Mesendoderm (in vitro differentiated cells): ENCODE measurements around the gene MTO1.
"Not testable (repeated sequence)": the region's sequence is repeated elsewhere in the genome, so short reads cannot be mapped to it uniquely, and the experiment has no call there.

ENCODE experiments used
- DNase-seq: peaks from one replicate; pipeline ENCODE4 v3.0.0; 2013
- H2AK5ac ChIP-seq: 2 replicates; pipeline ENCODE4 v1.6.1; 2013; ENCODE audit warnings: low read length, inconsistent platforms
- H2BK120ac ChIP-seq: 2 replicates; pipeline ENCODE4 v1.6.1; 2013; ENCODE audit warnings: low read depth, mild to moderate bottlenecking, low read length, moderate library complexity, mixed read lengths
- H2BK15ac ChIP-seq: replicated peaks from 2 replicates; pipeline ENCODE4 v1.6.1; 2013; ENCODE audit warnings: low read depth, mild to moderate bottlenecking, moderate library complexity
- H2BK5ac ChIP-seq: 2 replicates; pipeline ENCODE4 v1.6.1; 2013; ENCODE audit warnings: low read length, inconsistent platforms
- H3K18ac ChIP-seq: 2 replicates; pipeline ENCODE4 v1.6.1; 2013; ENCODE audit warnings: mild to moderate bottlenecking, low read length, mixed read lengths
- H3K23ac ChIP-seq: one replicate; pipeline ENCODE4 v1.6.1; 2013; ENCODE audit warnings: low read length
- H3K27ac ChIP-seq: 2 replicates; pipeline ENCODE4 v1.5.1; 2013; ENCODE audit warnings: low read depth, mild to moderate bottlenecking, inconsistent platforms, low read length, moderate library complexity
- H3K27me3 ChIP-seq: 2 replicates; pipeline ENCODE4 v1.6.1; 2013; ENCODE audit warnings: low read length, control low read depth, mild to moderate bottlenecking, inconsistent platforms; ENCODE audit not compliant: insufficient read depth, poor library complexity
- H3K36me3 ChIP-seq: 2 replicates; pipeline ENCODE4 v1.6.1; 2013; ENCODE audit warnings: low read length, inconsistent platforms; ENCODE audit not compliant: control insufficient read depth, insufficient read depth
- H3K4ac ChIP-seq: one replicate; pipeline ENCODE4 v1.6.1; 2013; ENCODE audit warnings: low read depth, mild to moderate bottlenecking, low read length, moderate library complexity
- H3K4me1 ChIP-seq: 2 replicates; pipeline ENCODE4 v1.6.1; 2013; ENCODE audit warnings: low read depth, low read length, inconsistent platforms; ENCODE audit not compliant: control insufficient read depth
- H3K4me2 ChIP-seq: 2 replicates; pipeline ENCODE4 v1.6.1; 2013; ENCODE audit warnings: low read length
- H3K4me3 ChIP-seq: 2 replicates; pipeline ENCODE4 v1.5.1; 2013; ENCODE audit warnings: mild to moderate bottlenecking, low read length
- H3K56ac ChIP-seq: one replicate; pipeline ENCODE4 v1.6.1; 2013; ENCODE audit warnings: low read length
- H3K79me1 ChIP-seq: 2 replicates; pipeline ENCODE4 v1.6.1; 2013; ENCODE audit warnings: low read length, inconsistent platforms
- H3K79me2 ChIP-seq: 2 replicates; pipeline ENCODE4 v1.6.1; 2013; ENCODE audit warnings: mild to moderate bottlenecking, low read length; ENCODE audit not compliant: control insufficient read depth, insufficient read depth
- H3K9ac ChIP-seq: 2 replicates; pipeline ENCODE4 v1.6.1; 2013; ENCODE audit warnings: low read length, inconsistent platforms
- H4K5ac ChIP-seq: one replicate; pipeline ENCODE4 v1.6.1; 2013; ENCODE audit warnings: low read length
- H4K8ac ChIP-seq: one replicate; pipeline ENCODE4 v1.6.1; 2013; ENCODE audit warnings: low read depth, mild to moderate bottlenecking, control low read depth, low read length, moderate library complexity
- WGBS: extraction: QIAGEN DNeasy Blood & Tissue Kit; methylation state at CpG from one replicate; pipeline ENCODE4 v1.1.7; 2013; ENCODE audit warnings: low lambda C conversion rate, missing lambda C conversion rate; ENCODE audit not compliant: insufficient coverage; ENCODE audit errors: extremely low coverage; 5-methylcytosine and 5-hydroxymethylcytosine counted together

MTO1 gene

DNA sequence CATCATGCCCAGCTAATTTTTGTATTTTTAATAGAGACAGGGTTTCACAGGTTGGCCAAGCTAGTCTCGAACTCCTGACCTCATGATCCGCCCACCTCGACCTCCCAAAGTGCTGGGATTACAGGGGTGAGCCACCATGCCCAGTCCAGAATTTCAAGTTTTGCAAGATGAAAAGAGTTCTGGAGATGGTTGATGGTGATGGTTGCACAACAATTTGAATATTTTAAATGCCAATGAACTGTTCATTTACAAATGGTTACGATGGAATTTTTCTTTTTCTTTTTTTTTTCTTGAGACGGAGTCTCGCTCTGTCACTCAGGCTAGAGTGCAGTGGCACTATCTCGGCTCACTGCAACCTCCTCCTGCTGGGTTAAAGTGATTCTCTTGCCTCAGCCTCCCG, 44.2 kb downstream of the MTO1 start:
- not testable (repeated sequence) for H3K4me3 ChIP-seq, H3K23ac ChIP-seq, H3K18ac ChIP-seq, H3K27me3 ChIP-seq, H3K9ac ChIP-seq, H2BK5ac ChIP-seq, H4K8ac ChIP-seq, H3K4me1 ChIP-seq, H2BK15ac ChIP-seq, H3K36me3 ChIP-seq, H2BK120ac ChIP-seq, H3K79me1 ChIP-seq, H3K56ac ChIP-seq, H3K27ac ChIP-seq, H3K4me2 ChIP-seq, H3K4ac ChIP-seq, H4K5ac ChIP-seq, H3K79me2 ChIP-seq, DNase-seq, H2AK5ac ChIP-seq
- WGBS, result no CpG with 5 or more reads among the region's 8 CpGs

DNA sequence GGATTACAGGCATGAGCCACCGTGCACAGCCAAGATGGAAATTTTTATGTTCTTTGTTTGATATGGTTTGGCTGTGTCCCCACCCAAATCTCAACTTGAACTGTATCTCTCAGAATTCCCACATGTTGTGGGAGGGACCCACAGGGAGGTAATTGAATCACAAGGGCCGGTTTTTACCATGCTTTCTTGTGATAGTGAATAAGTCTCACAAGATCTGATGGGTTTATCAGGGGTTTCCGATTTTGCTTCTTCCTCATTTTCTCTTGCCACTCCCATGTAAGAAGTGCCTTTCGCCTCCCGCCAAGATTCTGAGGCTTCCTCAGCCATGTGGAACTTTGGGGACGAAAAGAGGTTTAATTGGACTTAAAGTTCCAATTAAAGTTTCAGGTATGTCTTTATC, 44.7 kb downstream of the MTO1 start:
- no peaks in the 10 kb centered on the region for H3K27me3 ChIP-seq
- H3K79me2 ChIP-seq, result no peaks in the 10 kb centered on the region
- H3K23ac ChIP-seq, result no peak overlapping the region
- no peak overlapping the region for H3K27ac ChIP-seq
- no peak overlapping the region for H3K4me2 ChIP-seq
- H3K36me3 ChIP-seq, result no peaks in the 10 kb centered on the region
- no peak overlapping the region for H3K4ac ChIP-seq
- WGBS, result no CpG with 5 or more reads among the region's 6 CpGs
- H3K4me1 ChIP-seq, result no peaks in the 10 kb centered on the region
- H2BK15ac ChIP-seq, result no peak overlapping the region
- no peak overlapping the region for H4K5ac ChIP-seq
- H3K18ac ChIP-seq, result no peak overlapping the region
- H3K56ac ChIP-seq, result no peak overlapping the region
- H3K9ac ChIP-seq, result no peak overlapping the region
- no peak overlapping the region for H3K4me3 ChIP-seq
- no peak overlapping the region for H2BK120ac ChIP-seq
- no peak overlapping the region for H2BK5ac ChIP-seq
- H2AK5ac ChIP-seq, result no peak overlapping the region
- no peaks in the 10 kb centered on the region for H3K79me1 ChIP-seq
- H4K8ac ChIP-seq, result no peak overlapping the region
- no peak for DNase-seq

DNA sequence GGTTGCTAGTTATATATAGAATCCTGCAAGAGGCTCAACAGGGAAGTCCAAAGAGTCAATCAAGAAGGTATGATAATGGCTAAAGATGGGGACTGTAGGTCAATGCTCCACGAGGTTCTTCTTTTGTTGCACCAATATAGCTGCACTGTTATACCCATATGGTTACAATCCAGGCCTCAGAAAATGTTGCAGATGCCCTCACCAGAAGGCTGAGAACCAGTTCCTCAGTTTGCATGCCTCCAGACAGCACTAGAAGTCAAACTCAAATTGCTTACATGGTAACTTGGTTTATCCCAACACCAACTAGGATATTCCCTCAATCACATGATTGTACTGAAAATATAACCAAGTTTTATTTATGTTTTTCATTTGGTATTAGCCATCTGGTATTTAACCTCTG, 47.2 kb downstream of the MTO1 start:
- no peak overlapping the region for H2AK5ac ChIP-seq
- no peak overlapping the region for H2BK5ac ChIP-seq
- H3K27ac ChIP-seq, result no peak overlapping the region
- DNase-seq, result no peak
- no peak overlapping the region for H2BK15ac ChIP-seq
- H4K8ac ChIP-seq, result no peak overlapping the region
- H3K4me2 ChIP-seq, result no peak overlapping the region
- H3K4me1 ChIP-seq, result no peaks in the 10 kb centered on the region
- WGBS, result no CpG with 5 or more reads among the region's 1 CpG
- H3K79me1 ChIP-seq, result no peaks in the 10 kb centered on the region
- no peaks in the 10 kb centered on the region for H3K79me2 ChIP-seq
- H3K4me3 ChIP-seq, result no peak overlapping the region
- no peak overlapping the region for H2BK120ac ChIP-seq
- no peak overlapping the region for H4K5ac ChIP-seq
- no peak overlapping the region for H3K4ac ChIP-seq
- no peak overlapping the region for H3K18ac ChIP-seq
- no peak overlapping the region for H3K9ac ChIP-seq
- H3K27me3 ChIP-seq, result no peaks in the 10 kb centered on the region
- H3K56ac ChIP-seq, result no peak overlapping the region
- no peak overlapping the region for H3K23ac ChIP-seq
- no peaks in the 10 kb centered on the region for H3K36me3 ChIP-seq

DNA sequence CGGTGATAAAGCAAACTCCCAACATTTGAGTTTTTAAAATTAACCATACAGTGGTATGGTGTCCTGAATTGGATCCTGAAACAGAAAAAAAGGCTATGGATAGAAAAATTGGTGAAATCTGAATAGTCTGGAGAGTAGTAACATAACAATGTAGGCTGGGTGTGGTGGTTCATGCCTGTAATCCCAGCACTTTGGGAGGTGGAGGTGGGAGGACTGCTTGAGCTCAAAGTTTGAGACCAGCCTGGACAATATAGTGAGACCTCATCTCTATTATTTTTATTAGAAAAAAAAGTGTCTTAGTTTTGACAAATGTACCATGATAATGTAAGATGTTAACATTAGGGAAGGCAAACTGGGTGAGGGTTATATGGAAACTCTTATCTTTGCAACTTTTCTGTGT, 48.3 kb downstream of the MTO1 start:
- Histone ChIP-seq H3K4me1 (no peaks in the 10 kb centered on the region), H3K56ac (no peak overlapping the region), H3K27ac (no peak overlapping the region), H3K79me2 (no peaks in the 10 kb centered on the region), H3K4me3 (no peak overlapping the region), H2BK5ac (no peak overlapping the region), H2BK120ac (no peak overlapping the region), H4K5ac (no peak overlapping the region), H2BK15ac (no peak overlapping the region), H3K4ac (no peak overlapping the region), H3K27me3 (no peaks in the 10 kb centered on the region), H4K8ac (no peak overlapping the region), H3K9ac (no peak overlapping the region), H3K79me1 (no peaks in the 10 kb centered on the region), H3K18ac (no peak overlapping the region), H3K4me2 (no peak overlapping the region), H3K23ac (no peak overlapping the region), H3K36me3 (no peaks in the 10 kb centered on the region), H2AK5ac (no peak overlapping the region)
- no peak for DNase-seq
- WGBS, result no CpG with 5 or more reads among the region's 1 CpG

DNA sequence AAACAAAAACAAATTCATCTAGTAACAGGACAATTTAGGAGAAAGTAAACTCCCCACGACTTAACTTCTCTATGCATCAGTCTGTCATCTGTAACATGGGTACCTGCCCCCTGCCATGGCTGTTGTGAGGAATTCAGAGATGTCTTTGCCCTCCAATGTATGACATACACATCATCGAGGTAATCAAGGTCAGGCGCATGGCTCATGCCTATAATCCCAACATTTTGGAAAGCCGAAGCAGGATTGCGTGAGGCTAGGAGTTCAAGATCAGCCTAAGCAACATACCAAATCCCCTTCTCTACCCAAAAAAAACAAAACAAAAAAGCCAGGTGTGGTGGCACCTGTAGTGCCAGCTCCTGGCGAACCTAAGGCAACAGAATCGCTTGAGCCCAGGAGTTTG, 50.3 kb downstream of the MTO1 start:
- Histone ChIP-seq H3K36me3 (peaks cover under 1% of the 10 kb centered on the region), H3K4ac (no peak overlapping the region), H3K18ac (no peak overlapping the region), H3K23ac (no peak overlapping the region), H4K5ac (no peak overlapping the region), H3K27me3 (no peaks in the 10 kb centered on the region), H3K4me2 (no peak overlapping the region), H3K9ac (no peak overlapping the region), H2BK15ac (no peak overlapping the region), H3K56ac (no peak overlapping the region), H3K79me1 (no peaks in the 10 kb centered on the region), H3K79me2 (no peaks in the 10 kb centered on the region), H3K27ac (no peak overlapping the region), H2BK120ac (no peak overlapping the region), H3K4me1 (no peaks in the 10 kb centered on the region), H2BK5ac (no peak overlapping the region), H3K4me3 (no peak overlapping the region), H4K8ac (no peak overlapping the region), H2AK5ac (no peak overlapping the region)
- peak; percentile 43 for DNase-seq
- WGBS, result no CpG with 5 or more reads among the region's 7 CpGs

DNA sequence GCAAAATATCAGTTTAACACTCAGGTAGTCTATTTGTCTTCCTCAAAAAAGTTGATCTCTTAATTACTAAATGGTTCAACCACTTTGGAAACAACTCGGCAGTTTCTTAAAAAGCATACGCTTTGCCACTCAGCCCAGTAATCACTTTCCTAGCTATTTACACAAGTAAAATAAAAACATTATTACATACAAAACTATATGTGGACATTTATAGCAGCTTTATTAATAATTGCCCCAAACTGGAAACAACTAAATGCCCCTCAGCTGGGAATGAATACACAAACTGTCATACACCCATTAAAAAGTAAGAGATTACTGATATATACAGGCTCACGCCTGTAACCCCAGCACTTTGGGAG, 51.9 kb downstream of the MTO1 start:
- no peak overlapping the region for H3K4me3 ChIP-seq
- H3K23ac ChIP-seq, result no peak overlapping the region
- no peak overlapping the region for H2BK120ac ChIP-seq
- H3K79me2 ChIP-seq, result peaks cover 3% of the 10 kb centered on the region
- no peak overlapping the region for H4K5ac ChIP-seq
- no peak overlapping the region for H3K18ac ChIP-seq
- H3K27me3 ChIP-seq, result no peaks in the 10 kb centered on the region
- H3K27ac ChIP-seq, result no peak overlapping the region
- H4K8ac ChIP-seq, result no peak overlapping the region
- H3K9ac ChIP-seq, result no peak overlapping the region
- H2BK15ac ChIP-seq, result no peak overlapping the region
- H2AK5ac ChIP-seq, result no peak overlapping the region
- no peak overlapping the region for H2BK5ac ChIP-seq
- H3K4ac ChIP-seq, result no peak overlapping the region
- no CpG with 5 or more reads among the region's 3 CpGs for WGBS
- no peak overlapping the region for H3K56ac ChIP-seq
- no peak overlapping the region for H3K4me2 ChIP-seq
- peaks cover 2% of the 10 kb centered on the region for H3K79me1 ChIP-seq
- DNase-seq, result no peak
- H3K4me1 ChIP-seq, result no peaks in the 10 kb centered on the region
- H3K36me3 ChIP-seq, result peaks cover 7% of the 10 kb centered on the region
